ENCODE measurements around the gene SMIM21.

The SMIM21 gene

DNA sequence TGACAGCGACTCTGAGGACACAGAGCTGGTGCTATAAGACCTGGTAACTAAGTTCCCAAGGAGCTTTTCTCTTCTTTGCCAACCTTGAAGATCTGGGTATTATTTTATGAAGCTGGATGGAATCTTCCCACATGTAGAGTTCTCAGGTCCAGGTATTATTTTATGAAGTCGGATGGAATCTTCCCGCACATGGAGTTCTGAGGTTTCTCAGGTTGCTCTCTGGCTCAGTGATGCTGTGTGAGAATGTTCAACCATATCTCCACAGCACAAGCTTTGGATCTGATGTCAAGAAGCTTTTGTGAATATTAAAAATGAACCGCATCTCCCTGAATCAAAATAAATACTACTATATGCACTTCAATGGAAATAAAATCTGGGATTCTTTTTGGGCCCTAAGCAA, at the start of gene SMIM21:
TSS of gene SMIM21 (minus strand) at position 101 of the 400 bp plus-strand sequence. CDS start 140 bp downstream, outside the sequence.
- H3K36me3 Mint-ChIP-seq (ENCODE audit: low read depth): no peaks in the 10 kb centered on the region
- no peak within 1 kb of the TSS for H3K27ac Mint-ChIP-seq
- H3K9me3 Mint-ChIP-seq: no peaks in the 10 kb centered on the region
- peaks cover 30% of the 10 kb centered on the region for H3K27me3 Mint-ChIP-seq
- no peak for DNase-seq
- H3K4me1 Mint-ChIP-seq (ENCODE audit: low read depth): no peaks in the 10 kb centered on the region
- H3K4me3 Mint-ChIP-seq: no peak within 1 kb of the TSS

DNA sequence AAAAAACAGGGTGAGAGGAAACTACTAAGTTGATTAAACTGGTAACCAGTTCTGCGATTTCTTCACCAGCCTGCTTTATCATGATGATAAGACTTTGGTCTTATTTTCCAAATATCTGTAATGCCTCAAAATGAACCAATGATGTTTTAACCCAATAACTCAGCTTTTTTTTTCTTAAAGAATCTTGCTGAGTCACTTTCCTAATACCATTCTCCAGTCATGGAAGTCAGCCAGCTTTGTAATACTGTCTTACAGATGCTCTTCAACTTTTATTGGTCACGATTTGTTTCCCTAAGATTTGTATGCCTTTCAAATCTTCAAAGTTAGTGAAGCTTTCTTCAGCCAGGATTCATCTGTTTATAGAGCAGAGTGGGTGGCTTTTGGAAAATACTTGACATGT, 47.7 kb upstream of the SMIM21 start:
- Mint-ChIP-seq H3K27me3 (peaks cover 11% of the 10 kb centered on the region), H3K27ac (no peak overlapping the region), H3K9me3 (no peaks in the 10 kb centered on the region), H3K36me3 (ENCODE audit: low read depth) (no peaks in the 10 kb centered on the region), H3K4me1 (ENCODE audit: low read depth) (no peaks in the 10 kb centered on the region), H3K4me3 (no peak overlapping the region)
- DNase-seq: no peak

GRCh38 chr18:75474332-75474731, 46.8 kb upstream of the SMIM21 start:
- Mint-ChIP-seq H3K4me3 (no peak overlapping the region), H3K9me3 (no peaks in the 10 kb centered on the region), H3K27me3 (peaks cover 11% of the 10 kb centered on the region), H3K4me1 (ENCODE audit: low read depth) (no peaks in the 10 kb centered on the region), H3K27ac (no peak overlapping the region), H3K36me3 (ENCODE audit: low read depth) (no peaks in the 10 kb centered on the region)
- no peak for DNase-seq

DNA sequence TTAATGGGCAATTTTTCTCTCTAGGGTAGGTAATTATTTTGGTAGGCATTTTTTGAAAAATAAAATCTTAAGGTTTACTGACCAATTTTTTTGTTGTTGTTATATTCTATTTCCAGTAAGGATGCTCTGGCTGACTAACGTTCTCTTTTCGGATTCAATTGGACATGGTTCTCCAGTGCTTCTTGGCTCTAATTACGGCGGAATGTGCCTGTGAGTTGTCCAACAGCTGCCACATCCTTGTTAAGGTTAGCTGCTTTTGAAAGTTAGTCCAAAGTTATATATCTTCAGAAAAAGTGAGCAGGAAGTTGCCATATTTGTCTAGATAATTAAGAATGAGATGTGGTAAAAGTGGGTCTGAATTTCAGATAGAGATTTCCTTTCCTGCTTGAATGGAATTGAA, 45.8 kb upstream of the SMIM21 start:
- H3K4me1 Mint-ChIP-seq (ENCODE audit: low read depth): no peaks in the 10 kb centered on the region
- DNase-seq: no peak
- H3K36me3 Mint-ChIP-seq (ENCODE audit: low read depth): no peaks in the 10 kb centered on the region
- no peak overlapping the region for H3K27ac Mint-ChIP-seq
- H3K27me3 Mint-ChIP-seq: peaks cover 11% of the 10 kb centered on the region
- H3K4me3 Mint-ChIP-seq: no peak overlapping the region
- H3K9me3 Mint-ChIP-seq: no peaks in the 10 kb centered on the region

GRCh38 chr18:75472906-75473305, 45.4 kb upstream of the SMIM21 start:
- H3K27me3 Mint-ChIP-seq: peaks cover 11% of the 10 kb centered on the region
- H3K4me1 Mint-ChIP-seq (ENCODE audit: low read depth): no peaks in the 10 kb centered on the region
- DNase-seq: no peak
- no peak overlapping the region for H3K4me3 Mint-ChIP-seq
- H3K27ac Mint-ChIP-seq: no peak overlapping the region
- no peaks in the 10 kb centered on the region for H3K9me3 Mint-ChIP-seq
- H3K36me3 Mint-ChIP-seq (ENCODE audit: low read depth): no peaks in the 10 kb centered on the region

DNA sequence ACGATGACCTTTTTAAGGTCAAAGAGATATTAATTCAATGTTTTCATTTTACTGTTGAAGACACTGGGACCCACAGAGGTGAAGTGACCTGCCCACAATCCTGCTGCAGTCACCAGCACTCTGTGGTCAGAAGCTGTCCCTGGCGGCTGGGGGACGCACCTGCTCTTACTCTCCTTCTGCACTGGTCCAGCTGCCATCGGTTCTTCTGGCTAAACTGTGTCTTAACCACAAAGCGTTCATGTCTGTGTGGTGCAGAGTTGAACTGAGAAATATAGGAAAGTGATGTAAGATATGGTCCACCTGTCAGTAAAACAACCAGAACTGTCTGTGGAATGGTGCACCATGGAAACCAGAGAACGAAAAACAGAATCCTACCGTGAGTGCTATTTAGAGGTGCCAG, 44.9 kb upstream of the SMIM21 start:
- no peak overlapping the region for H3K4me3 Mint-ChIP-seq
- no peaks in the 10 kb centered on the region for H3K4me1 Mint-ChIP-seq (ENCODE audit: low read depth)
- DNase-seq: no peak

DNA sequence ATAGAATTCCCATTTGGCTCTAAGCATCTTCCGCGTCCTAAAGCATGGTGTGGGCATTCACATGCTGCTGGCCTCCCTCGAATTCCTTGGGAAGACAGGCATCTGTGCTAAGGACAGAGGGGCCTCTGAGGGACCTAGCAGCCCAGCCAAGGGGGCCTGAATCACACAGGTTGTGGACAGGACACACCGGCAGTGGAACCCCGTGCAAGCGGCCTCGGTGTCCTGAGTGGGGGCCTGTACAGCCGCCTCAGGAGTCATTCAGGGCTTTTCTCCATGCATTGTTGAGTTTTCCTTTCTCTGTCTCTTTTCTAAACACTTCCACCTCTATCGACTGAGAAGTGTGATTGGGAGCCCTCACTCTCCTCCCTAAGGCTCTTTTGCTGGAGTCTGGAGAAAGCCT, 44.3 kb upstream of the SMIM21 start:
- Mint-ChIP-seq H3K4me1 (ENCODE audit: low read depth) (no peaks in the 10 kb centered on the region), H3K4me3 (no peak overlapping the region), H3K27ac (no peak overlapping the region), H3K9me3 (no peaks in the 10 kb centered on the region), H3K27me3 (peaks cover 15% of the 10 kb centered on the region), H3K36me3 (ENCODE audit: low read depth) (no peaks in the 10 kb centered on the region)
- DNase-seq: no peak

More for the DNA sequence above, 44.9 kb upstream of the SMIM21 start:
- H3K9me3 Mint-ChIP-seq: no peaks in the 10 kb centered on the region
- no peak overlapping the region for H3K27ac Mint-ChIP-seq
- no peaks in the 10 kb centered on the region for H3K36me3 Mint-ChIP-seq (ENCODE audit: low read depth)
- H3K27me3 Mint-ChIP-seq: peaks cover 15% of the 10 kb centered on the region

GRCh38 chr18:75467851-75468250, 40.3 kb upstream of the SMIM21 start:
- Mint-ChIP-seq H3K4me1 (ENCODE audit: low read depth) (no peaks in the 10 kb centered on the region), H3K4me3 (no peak overlapping the region), H3K27me3 (peaks cover 12% of the 10 kb centered on the region), H3K27ac (no peak overlapping the region), H3K36me3 (ENCODE audit: low read depth) (no peaks in the 10 kb centered on the region), H3K9me3 (no peaks in the 10 kb centered on the region)
- no peak for DNase-seq

- Mint-ChIP-seq H3K36me3 (ENCODE audit: low read depth) (no peaks in the 10 kb centered on the region), H3K4me1 (ENCODE audit: low read depth) (no peaks in the 10 kb centered on the region), H3K9me3 (no peaks in the 10 kb centered on the region), H3K27ac (no peak overlapping the region), H3K4me3 (no peak overlapping the region), H3K27me3 (peaks cover 9% of the 10 kb centered on the region)
- DNase-seq: no peak
These were observed 39.8 kb upstream of the SMIM21 start for GRCh38 chr18:75467281-75467795.

GRCh38 chr18:75464356-75464755, 36.9 kb upstream of the SMIM21 start:
- no peaks in the 10 kb centered on the region for H3K9me3 Mint-ChIP-seq
- no peak overlapping the region for H3K4me3 Mint-ChIP-seq
- peaks cover 17% of the 10 kb centered on the region for H3K27me3 Mint-ChIP-seq
- DNase-seq: no peak
- H3K27ac Mint-ChIP-seq: no peak overlapping the region
- H3K36me3 Mint-ChIP-seq (ENCODE audit: low read depth): no peaks in the 10 kb centered on the region
- no peaks in the 10 kb centered on the region for H3K4me1 Mint-ChIP-seq (ENCODE audit: low read depth)

- Mint-ChIP-seq H3K9me3 (peaks cover 16% of the 10 kb centered on the region), H3K4me1 (ENCODE audit: low read depth) (no peaks in the 10 kb centered on the region), H3K27ac (no peak overlapping the region), H3K4me3 (no peak overlapping the region), H3K36me3 (ENCODE audit: low read depth) (no peaks in the 10 kb centered on the region), H3K27me3 (peaks cover 31% of the 10 kb centered on the region)
- no peak for DNase-seq
These were observed 34.8 kb upstream of the SMIM21 start for GRCh38 chr18:75462178-75462832.

GRCh38 chr18:75456199-75456631, 28.7 kb upstream of the SMIM21 start:
- H3K4me3 Mint-ChIP-seq: peak overlapping the region; percentile 63
- DNase-seq: peak; percentile 37
- H3K27me3 Mint-ChIP-seq: peaks cover 76% of the 10 kb centered on the region
- peaks cover 16% of the 10 kb centered on the region for H3K9me3 Mint-ChIP-seq
- H3K27ac Mint-ChIP-seq: no peak overlapping the region
- no peaks in the 10 kb centered on the region for H3K36me3 Mint-ChIP-seq (ENCODE audit: low read depth)
- H3K4me1 Mint-ChIP-seq (ENCODE audit: low read depth): peaks cover 13% of the 10 kb centered on the region

GRCh38 chr18:75455249-75456198, 28.0 kb upstream of the SMIM21 start:
- H3K9me3 Mint-ChIP-seq: peaks cover 16% of the 10 kb centered on the region
- peaks cover 74% of the 10 kb centered on the region for H3K27me3 Mint-ChIP-seq
- peak; percentile 38 for DNase-seq
- H3K36me3 Mint-ChIP-seq (ENCODE audit: low read depth): no peaks in the 10 kb centered on the region
- H3K4me1 Mint-ChIP-seq (ENCODE audit: low read depth): peaks cover 13% of the 10 kb centered on the region
- peak overlapping the region; percentile 63 for H3K4me3 Mint-ChIP-seq
- no peak overlapping the region for H3K27ac Mint-ChIP-seq

GRCh38 chr18:75454022-75454795, 26.7 kb upstream of the SMIM21 start:
- Mint-ChIP-seq H3K4me3 (no peak overlapping the region), H3K36me3 (ENCODE audit: low read depth) (no peaks in the 10 kb centered on the region), H3K27ac (no peak overlapping the region), H3K27me3 (peaks cover 69% of the 10 kb centered on the region), H3K9me3 (peaks cover 16% of the 10 kb centered on the region), H3K4me1 (ENCODE audit: low read depth) (peaks cover 13% of the 10 kb centered on the region)
- DNase-seq: no peak
